GM18873 (cell line): ENCODE data around the gene GRM5.

Source experiments
- ATAC-seq: cut with Tn5 transposase; IDR thresholded peaks from one replicate; pipeline ENCODE4 v1.9.1; 2021; ENCODE audit warnings: mild to moderate bottlenecking, moderate library complexity, moderate number of reproducible peaks; ENCODE audit not compliant: unreplicated experiment, low FRiP score

Gene GRM5

DNA sequence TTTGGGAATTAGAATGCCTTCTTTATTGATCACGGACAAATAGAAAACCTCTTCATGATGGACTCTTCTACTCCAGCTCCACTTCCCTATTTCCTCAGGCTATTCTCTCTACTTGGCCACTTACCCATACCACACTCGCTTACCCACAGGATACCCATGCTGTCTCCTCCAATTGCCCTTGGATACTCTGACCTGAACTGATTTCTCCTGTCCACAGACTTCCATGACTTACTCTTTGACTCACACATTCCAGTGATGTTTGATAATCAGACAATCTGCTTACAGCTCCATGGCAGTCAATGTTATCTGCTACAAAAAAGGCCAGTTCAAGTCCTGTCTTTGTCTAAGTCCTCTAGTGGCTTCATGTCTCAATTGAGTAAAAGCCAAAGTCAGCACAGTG, 436.3 kb downstream of the GRM5 start:
- ATAC-seq, result no peak

DNA sequence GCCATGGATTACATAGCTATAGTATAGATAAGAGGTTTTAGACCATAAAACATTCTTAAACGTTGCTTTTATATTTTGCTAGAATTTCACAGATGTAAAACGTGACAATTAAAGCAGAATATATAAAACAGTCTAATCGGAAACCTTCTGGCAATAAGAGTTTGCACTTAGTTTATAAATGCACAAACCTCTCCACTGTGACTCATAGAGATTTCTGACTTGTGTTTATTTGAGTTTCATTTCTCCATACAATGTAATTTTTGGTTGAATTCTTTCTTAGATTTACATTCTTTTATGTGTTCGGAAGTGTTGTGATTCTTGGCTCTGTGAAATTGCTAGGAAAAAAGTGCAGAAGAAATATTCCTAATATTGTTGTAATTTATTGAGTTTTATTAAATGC, 439.6 kb downstream of the GRM5 start:
- no peak for ATAC-seq

DNA sequence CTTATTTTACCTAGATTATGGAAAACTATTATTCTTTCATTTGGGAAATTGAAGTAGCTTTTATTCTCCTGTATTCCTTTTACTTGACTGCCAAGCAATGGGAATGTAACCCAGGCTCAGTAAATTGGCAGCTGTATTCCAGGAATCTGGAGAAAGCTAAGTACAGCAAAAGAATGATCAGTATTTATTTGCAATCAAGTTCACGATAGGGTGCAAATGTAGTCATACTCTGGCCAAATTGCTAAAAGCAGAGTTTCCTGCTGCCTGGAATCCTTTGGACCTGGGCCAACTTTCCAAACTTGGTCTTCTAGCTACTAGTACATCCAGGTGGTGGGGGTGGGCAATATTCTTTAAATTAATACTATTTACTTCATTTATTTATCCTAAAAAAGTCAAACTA, 442.3 kb downstream of the GRM5 start:
- no peak for ATAC-seq

DNA sequence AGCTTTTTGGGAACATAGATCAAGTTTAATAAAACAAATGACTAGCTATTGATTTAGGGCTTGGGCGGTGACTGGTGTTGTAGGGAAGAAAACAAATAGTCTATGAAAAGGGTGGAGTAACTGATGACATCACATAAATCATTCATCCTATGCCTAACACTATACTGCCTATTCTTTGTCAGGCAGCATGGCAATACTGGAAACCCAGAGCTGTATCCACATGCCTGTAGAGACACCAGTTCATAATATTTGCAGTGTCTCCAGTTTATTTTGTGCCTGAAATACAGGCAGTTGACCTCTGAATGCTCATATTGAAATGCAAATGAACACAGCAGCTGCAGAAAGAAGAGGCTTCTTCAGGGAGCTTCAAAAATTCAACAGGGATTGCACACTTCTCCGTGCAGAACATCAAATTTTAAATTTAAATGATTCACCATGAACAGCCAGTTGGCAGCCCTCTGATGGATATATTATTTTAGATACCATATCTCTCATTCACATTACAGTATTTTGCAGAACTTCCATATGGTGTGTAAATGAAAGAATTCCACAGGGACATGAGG, 445.1 kb downstream of the GRM5 start:
- no peak for ATAC-seq

DNA sequence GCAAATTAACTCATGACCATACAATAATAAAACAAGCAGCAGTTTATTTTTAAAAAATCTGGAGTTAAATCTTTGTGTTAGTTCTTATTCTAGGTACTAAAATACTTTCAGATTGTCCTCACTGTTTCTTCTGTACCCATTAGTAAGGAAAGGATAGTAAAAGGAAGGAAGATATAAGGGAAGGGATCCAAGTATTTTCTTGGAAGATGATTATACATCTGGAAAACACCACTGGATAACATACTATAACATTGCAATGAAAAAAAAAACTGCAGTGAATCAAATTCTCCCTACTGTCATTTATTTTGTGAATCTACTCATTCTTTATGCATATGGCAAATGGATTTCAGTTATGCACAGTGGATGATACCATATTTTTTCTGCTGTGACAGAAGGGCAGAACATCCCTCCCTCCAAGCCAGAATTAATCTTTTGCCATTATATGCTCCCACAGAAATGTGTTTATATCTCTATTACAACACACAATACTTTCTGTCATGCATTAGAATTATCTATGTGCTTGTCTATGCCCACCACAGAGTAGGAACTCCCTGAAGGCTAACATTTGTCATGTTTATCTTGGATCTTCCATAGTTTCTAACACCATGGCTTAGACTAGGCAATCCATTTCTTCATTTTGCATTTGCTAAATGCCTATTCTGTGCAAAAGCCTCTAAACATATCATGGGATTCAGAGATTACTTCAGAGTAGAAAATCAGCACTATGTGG, 446.0 kb downstream of the GRM5 start:
- ATAC-seq, result no peak

DNA sequence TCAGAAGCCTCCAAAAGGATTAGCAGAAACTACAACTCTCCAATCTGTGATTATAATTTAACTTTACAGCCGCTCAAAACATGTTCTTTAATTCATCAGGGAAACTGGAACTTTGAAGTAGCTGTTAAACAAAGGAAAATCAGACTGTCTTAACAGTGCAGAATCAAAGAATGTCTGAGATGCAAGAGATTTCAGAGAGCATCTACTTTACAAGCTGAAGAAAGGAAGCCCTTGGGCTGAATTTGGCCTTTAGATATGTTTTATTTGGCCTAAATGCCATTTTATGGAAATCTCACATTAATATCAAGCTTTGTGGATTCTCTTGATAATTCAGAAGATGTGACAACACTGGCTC, 446.7 kb downstream of the GRM5 start:
- no peak for ATAC-seq

DNA sequence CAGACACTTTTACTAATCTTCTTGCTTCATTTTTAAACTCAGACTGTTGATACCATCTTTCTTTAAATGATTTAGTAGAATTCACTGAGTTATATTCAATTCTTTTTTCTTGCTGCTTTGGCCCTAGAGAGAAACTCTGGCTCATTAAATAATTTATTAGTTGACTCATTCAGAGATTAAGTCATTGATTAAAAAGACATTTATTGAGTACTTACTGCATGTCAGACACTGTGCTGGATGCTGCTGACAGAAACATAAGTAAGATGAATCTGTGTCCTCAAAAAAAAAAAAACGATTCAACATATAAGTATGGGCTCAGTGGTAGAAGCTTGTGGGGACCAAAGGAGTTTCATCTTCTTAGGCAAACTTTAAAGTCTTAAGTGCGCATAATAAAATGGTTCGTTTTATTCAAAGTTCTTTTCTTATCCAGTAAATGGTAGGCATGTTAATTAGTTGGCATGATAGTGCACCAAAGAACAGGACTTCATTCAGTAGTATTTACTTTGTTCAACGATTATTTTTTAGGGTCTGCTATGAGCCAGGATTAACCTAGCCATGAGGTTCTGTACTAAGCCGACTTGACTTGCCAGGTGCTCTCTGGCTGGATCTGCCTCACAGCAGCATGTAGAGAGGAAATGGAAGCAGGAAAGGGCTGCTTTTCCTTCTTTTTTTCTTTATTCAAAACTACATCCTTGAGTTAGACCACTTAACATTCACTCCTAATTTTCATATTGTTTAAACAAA, 447.3 kb downstream of the GRM5 start:
- no peak for ATAC-seq

DNA sequence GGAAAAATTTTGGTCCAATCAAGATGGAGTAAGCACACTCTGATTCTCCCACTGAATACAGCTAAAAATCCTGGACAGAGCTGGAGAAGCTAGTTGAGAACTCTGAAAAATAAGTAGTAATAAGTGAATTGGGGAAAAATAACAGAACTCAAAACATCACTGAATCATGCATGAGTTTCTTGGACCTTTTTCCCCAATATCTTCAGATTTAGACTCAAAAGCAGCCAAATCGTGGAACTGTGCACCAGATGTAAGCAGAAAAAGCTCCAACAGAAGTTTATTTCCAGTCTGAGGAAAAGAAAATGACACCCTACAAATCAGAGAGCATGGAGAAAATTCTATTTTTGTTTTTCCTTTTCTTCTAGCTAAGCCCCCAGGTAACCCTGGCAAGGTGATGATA, 448.6 kb downstream of the GRM5 start:
- ATAC-seq, result no peak

DNA sequence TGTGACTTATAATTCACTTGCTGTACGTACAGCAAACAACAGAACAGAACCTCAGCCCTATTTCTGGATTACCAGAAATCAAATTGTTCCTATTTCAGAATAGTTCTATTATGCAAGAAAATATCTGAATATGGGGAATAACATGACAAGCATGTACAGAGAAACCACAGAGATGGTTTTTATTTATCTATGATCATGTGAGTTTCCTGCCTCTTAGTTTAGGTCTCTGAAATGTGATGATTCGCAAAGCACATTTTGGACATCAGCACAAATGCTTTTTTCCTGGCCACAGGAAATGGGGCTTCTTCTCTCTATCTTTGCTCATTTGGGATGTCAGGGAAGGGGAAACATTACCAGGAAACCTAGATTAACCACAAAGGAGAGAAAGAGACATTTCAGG, 461.5 kb downstream of the GRM5 start:
- ATAC-seq, result no peak

DNA sequence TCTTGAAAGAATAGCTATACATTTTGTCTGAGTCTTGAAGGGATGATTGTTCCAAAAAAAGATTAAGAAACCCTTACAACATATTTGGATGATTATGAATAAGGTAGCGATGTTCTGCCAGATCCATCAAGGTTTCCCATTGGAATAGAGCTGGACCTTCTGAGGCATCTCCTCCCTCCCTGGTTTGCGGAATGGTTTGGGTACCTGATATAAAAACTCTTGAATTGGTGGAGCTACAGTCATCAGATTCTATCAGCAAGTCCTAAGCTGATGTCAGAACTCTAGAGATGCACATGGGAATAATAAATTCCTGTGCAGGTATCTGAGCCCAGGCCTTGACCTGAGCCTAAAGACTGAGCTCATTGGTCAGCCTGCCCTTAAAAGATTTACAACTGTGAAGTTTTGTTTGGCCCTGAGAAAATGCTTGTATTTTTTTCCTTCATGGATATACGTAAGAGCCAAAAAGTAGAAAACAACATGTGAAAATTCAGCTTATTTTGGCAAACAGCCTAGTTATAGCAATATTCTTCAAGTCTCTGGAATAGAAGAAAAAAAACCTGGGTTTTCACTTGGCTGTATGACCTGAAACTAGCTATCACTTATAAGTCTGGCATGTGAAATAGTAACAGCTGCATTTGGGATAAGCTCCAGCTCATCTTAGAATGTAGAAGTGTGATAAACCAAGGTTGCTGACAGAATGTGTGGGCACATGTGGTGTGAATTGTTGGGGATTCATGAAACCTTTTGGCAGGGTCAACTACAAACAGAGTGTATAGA, 462.5 kb downstream of the GRM5 start:
- no peak for ATAC-seq

DNA sequence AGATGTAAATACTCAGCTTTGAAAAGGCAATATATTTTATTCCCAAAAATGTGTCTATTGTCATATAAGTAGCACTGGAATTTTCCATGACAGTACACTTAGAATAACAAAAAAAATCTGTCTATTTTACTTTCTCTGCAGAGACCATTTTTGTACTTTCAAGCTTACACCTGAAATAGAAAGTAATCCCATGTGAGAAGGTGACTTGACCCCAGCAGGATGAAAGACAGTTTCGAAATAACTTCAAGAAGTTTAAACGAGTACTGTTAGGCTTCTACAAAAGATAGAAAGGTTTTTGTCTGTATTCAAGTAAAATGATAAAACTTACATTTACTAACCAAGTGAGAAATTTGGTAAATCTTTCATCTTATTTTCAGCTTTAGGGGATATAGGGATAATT, 468.4 kb downstream of the GRM5 start:
- no peak for ATAC-seq

DNA sequence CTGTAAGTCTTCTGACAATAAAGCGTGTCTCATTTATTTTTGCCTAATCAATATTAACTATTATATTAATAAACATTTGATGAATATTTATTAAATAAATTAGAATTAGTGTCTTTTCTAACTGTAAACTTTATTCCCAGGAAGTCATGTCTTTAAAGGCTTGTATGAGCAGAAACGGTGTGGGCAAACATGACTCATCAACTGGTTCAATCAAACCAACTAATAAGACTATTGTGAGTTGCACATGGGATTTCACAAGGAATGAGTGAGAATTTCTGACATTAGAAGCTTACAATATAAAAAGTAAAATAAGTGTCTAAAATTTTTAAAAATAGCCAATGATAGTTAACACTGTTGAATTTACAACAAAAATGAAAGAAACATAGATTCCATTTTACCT, 469.0 kb downstream of the GRM5 start:
- ATAC-seq, result no peak

DNA sequence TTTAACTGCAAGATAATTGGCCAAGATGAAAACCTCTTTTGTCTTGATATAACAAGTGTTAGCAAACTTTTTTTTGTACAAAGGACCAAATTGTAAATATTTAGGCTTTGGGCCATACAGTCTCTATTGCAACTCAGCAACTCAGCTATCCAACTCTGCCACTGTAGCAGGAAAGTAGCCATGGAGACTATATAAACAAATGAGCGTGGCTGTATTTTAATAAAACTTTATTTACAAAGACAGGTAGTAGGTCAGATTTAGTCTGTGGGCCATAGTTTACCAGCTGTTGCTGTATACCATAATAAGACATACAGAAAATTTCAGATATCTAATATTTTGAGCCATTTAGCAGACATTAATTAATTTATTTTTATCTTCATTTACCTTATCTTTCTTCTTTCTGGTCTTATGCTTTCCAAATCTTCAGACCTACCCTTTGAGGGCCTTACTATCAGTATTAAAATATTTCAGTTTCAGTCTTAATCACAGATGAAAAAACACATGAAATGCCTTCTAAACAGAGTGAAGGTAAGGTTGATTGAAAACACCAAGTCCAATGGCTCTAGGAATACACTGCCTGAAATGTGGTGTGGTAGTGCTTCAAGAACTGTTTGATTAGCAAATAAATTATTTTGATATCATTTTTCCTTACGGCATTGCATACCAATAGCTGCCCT, 471.4 kb downstream of the GRM5 start:
- ATAC-seq, result no peak

DNA sequence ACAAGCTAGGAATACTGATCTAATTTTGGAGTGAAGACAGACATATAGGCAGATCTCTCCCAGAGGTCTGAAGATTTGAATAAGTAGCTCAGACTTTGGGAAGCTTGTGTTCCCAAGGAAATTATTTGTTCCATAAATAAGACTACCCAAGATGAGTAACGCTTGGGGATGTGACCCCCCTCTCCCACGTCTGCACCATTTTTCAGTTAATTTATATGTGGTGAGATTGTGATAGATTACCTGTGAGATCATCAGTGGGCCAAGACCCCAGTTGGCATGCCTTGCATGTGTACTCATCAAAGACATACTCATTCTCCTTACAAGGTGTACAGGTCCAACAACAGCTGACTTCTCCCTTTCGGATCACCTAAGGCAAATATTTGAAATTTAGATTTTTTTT, 475.4 kb downstream of the GRM5 start:
- ATAC-seq, result no peak

DNA sequence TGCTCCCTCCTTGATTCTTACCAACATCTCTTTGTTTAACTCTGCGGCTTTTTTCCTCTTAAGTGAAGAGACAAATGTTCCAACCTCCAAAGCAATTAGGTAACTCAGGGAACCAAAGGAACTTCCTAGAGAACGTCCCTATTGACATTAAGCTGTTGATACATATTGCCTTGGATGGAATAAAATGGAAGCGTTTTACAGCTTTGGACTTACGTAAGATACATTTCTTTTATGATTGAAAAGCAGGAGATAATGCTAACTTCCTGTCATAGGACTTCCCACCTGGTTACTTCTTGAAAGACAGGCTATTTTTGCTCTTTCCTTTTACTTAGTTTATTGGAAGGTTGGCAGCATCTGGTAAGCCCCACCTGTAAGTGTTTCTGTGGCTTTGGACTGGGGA, 482.5 kb downstream of the GRM5 start:
- ATAC-seq, result no peak

DNA sequence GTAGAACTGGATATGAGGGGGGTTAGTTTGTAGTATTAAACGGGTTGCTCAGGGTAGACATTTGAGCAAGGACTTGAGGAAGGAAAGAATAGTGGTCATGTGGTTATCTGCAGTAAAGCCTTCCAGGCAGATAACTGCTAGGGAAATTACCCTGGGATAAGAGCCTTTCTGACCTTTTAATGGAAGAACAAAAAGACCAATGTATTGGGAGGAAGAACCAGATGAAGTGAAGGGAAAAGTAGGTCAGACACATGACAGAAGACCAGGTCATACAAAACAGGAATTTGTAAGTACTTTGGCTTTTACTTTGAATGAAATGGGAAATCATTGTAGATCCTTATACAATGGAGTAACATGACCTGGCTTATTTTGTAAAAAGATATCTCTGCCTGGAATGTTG, 486.3 kb downstream of the GRM5 start:
- no peak for ATAC-seq

DNA sequence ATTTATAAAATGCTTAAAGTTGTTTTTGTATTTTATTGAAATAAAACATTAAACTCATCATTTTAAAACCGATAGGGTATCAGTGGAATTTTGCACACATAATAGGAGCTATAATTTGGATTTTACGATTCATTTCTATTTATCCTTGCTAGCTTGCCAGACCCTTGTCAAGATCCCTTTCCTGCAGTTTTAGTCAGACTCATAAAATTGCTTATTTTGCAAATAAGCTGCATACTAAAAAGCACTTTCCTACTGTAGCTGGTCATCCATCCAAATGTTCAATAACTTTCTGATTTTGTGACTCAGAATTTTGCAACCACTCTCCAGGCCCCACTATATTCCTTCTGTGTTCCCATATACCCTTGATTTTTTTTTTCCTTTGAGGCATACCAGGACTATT, 489.0 kb downstream of the GRM5 start:
- ATAC-seq, result no peak

DNA sequence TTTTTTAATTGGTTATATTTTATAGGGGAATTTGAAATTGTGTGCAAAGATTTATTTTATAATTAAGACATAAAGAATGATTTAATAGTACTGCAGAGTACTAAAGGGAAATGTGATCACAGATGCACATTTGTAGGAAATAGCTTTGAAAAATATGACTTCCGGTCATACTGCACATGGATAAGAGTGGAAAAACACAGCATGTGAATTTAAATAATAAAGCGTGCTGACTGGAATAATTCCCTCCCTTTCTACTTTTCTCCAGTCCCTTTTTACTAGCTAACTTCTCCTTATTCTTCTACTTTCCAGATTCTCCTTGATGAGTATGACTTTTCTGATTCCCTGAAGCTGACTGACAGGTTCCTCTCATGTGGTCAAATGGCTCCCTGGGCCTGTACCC, 489.9 kb downstream of the GRM5 start:
- ATAC-seq, result no peak

DNA sequence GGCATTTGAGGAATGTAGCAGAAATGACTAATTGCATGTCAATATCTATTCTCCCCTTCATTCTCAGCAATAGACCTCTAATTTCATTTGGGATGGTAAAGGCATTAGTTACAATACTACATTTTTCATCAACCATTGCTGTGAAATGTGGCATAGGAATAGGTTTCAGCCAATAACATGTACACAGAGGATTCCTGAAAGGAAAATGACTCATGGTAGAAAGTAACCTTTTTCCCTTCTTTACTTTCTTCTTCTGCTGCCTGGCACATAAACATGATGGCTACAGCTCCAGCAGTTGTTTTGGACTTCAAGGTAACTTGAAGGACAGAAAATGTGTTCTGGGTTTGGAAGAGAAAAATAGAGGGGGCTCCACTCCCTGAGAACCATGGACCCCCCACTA, 496.4 kb downstream of the GRM5 start:
- ATAC-seq, result no peak

DNA sequence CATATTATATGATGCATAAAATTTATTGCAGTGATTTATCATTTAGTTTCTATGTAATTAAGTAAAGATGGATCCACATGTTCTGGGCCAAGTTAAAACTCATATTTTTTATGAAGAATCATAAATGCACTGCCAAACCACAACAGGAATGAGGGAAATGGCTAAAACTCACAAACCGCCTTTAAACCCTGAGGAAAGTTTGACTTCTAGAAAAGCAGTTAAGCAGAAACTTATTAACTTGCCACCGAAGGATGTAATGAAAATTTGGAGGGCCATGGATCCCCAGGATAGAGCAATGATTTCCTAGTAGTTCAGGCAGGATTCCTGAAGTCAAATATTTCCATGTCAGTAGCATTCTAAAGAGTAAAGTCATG, 510.0 kb downstream of the GRM5 start:
- ATAC-seq, result no peak
